Measurements from ENCODE around the gene STAC2.

DNA sequence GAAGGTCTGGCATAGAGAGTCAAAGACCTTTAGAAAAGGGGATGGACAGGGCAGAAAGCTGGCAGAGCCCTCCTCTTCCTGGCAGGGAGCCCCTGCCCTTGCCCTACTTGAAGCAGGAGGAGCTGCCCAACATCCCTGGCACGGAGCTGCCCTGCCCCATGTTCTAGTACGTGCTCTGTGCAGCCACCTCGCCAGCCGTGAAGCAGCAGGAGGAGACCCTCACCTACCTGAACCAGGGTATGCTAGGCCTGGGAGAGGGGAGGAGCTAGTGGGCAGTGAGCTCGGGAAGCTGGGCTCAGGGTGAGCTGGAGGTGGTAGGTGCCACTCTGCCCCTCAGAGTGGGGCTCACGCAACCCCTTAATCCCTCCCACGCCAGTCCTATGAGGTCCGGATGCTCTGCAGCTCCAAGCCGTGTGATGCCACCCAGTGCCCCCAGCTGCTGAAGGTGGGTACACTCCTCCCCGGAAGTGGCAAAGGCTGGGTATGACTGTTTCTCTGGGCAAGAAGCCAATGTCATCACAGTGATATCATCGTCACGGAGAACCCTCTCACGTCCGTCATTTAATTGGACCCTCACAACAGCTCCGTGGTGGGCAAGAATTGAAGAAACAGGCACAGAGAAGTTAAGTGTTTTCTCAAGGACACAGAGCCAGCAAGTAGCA is 12.7 kb upstream of the STAC2 start:
- TF ChIP-seq RXRA (IDR thresholded peaks at IDR 0.05; ENCODE audit: borderline replicate concordance, low read depth), result no peak
- TF ChIP-seq, protein P1, sequence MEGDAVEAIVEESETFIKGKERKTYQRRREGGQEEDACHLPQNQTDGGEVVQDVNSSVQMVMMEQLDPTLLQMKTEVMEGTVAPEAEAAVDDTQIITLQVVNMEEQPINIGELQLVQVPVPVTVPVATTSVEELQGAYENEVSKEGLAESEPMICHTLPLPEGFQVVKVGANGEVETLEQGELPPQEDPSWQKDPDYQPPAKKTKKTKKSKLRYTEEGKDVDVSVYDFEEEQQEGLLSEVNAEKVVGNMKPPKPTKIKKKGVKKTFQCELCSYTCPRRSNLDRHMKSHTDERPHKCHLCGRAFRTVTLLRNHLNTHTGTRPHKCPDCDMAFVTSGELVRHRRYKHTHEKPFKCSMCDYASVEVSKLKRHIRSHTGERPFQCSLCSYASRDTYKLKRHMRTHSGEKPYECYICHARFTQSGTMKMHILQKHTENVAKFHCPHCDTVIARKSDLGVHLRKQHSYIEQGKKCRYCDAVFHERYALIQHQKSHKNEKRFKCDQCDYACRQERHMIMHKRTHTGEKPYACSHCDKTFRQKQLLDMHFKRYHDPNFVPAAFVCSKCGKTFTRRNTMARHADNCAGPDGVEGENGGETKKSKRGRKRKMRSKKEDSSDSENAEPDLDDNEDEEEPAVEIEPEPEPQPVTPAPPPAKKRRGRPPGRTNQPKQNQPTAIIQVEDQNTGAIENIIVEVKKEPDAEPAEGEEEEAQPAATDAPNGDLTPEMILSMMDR (IDR thresholded peaks at IDR 0.05), result no peak
- TF ChIP-seq, protein P2, sequence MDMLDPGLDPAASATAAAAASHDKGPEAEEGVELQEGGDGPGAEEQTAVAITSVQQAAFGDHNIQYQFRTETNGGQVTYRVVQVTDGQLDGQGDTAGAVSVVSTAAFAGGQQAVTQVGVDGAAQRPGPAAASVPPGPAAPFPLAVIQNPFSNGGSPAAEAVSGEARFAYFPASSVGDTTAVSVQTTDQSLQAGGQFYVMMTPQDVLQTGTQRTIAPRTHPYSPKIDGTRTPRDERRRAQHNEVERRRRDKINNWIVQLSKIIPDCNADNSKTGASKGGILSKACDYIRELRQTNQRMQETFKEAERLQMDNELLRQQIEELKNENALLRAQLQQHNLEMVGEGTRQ (IDR thresholded peaks at IDR 0.05; ENCODE audit: borderline replicate concordance, low read depth, low read length), result no peak
- no peak for TF ChIP-seq EP300 (IDR thresholded peaks at IDR 0.05; ENCODE audit: borderline replicate concordance in 1 of 2, low read depth in 1 of 2, low read length in 1 of 2)
- TF ChIP-seq RAD21 (IDR thresholded peaks at IDR 0.05; ENCODE audit: low read length), result no peak
- no peak for TF ChIP-seq MXI1 (IDR thresholded peaks at IDR 0.05; ENCODE audit: low read depth, low read length)
- TF ChIP-seq FOXM1 (IDR thresholded peaks at IDR 0.05; ENCODE audit: low read depth), result no peak
- TF ChIP-seq, protein P3, sequence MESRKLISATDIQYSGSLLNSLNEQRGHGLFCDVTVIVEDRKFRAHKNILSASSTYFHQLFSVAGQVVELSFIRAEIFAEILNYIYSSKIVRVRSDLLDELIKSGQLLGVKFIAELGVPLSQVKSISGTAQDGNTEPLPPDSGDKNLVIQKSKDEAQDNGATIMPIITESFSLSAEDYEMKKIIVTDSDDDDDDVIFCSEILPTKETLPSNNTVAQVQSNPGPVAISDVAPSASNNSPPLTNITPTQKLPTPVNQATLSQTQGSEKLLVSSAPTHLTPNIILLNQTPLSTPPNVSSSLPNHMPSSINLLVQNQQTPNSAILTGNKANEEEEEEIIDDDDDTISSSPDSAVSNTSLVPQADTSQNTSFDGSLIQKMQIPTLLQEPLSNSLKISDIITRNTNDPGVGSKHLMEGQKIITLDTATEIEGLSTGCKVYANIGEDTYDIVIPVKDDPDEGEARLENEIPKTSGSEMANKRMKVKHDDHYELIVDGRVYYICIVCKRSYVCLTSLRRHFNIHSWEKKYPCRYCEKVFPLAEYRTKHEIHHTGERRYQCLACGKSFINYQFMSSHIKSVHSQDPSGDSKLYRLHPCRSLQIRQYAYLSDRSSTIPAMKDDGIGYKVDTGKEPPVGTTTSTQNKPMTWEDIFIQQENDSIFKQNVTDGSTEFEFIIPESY (IDR thresholded peaks at IDR 0.05; ENCODE audit: borderline replicate concordance, low read depth), result no peak
- no peak for TF ChIP-seq YY1 (IDR thresholded peaks at IDR 0.05; ENCODE audit: low read depth)
- no peak for TF ChIP-seq SIN3A (IDR thresholded peaks at IDR 0.05; ENCODE audit: borderline replicate concordance, low read depth, low read length)
- no peak for TF ChIP-seq TAF1 (IDR thresholded peaks at IDR 0.05; ENCODE audit: borderline replicate concordance, low read depth, low read length)
- no peak for TF ChIP-seq POLR2AphosphoS5 (IDR thresholded peaks at IDR 0.05; ENCODE audit: low read depth, low read length)
- no peak for TF ChIP-seq TEAD4 (IDR thresholded peaks at IDR 0.05; ENCODE audit: borderline replicate concordance, insufficient read depth)
- no peak for TF ChIP-seq GABPA (IDR thresholded peaks at IDR 0.05; ENCODE audit: low read depth)

All from SK-N-SH (cell line).